ENCODE results near the gene YPEL2.

DNA sequence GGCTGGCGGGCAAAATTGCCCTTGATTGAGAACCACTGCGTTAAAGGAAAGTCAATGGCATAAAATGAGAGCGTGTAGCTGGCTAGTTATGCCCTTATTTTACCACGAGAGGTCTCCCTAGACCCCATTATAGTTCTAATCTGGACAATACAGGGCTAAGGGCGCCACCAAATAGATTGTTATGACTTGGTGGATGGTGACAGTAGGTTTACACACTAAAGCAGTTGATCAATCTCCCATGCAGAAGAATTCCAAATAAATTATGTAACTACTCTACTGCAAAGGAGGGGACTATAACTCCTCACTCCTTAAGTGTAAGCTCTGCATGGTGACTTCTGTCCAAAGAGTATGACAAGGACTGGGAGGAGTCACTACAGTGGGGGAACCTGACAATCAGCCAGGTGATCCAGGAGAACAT, 20.4 kb upstream of the YPEL2 start:
- peak in 1 of 2 donors; percentile 31 for TF ChIP-seq POLR2AphosphoS5 (IDR thresholded peaks at IDR 0.05; ENCODE audit: insufficient read depth in 1 of 2, low read depth in 1 of 2)
- peak; percentile 81 to 85 (median 84) for TF ChIP-seq CTCF (IDR thresholded peaks at IDR 0.05)
- TF ChIP-seq POLR2A (IDR thresholded peaks at IDR 0.05) = no peak
